Measurements from ENCODE around the gene TECPR1.
"Not testable (repeated sequence)": the region's sequence is repeated elsewhere in the genome, so short reads cannot be mapped to it uniquely, and the experiment has no call there.

Gene TECPR1

DNA sequence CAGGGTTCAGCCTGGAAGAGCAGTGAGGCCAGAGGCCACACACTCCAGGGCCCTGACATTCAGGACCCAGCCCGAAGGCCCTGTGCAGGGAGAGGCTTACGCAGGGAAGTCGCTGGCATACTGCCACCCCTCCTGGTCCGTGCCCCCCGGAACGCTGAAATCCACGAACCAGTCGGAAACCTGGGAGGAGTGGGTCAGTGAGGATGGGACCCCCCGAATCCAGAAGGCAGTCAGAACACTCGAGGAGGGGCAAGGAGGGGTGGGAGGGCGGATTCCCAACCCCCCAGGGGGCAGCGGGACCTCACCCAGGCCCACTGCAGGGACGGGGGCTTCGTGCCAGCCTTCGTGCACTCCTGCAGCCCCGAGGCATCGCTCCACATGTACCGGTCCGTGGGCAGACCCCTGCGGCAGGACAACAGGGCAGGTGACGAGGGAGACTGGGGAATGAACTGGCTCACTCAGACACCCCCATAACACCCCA lies 27.3 kb downstream of the TECPR1 start:
- DNase-seq (ENCODE audit: low read depth) = no peak

DNA sequence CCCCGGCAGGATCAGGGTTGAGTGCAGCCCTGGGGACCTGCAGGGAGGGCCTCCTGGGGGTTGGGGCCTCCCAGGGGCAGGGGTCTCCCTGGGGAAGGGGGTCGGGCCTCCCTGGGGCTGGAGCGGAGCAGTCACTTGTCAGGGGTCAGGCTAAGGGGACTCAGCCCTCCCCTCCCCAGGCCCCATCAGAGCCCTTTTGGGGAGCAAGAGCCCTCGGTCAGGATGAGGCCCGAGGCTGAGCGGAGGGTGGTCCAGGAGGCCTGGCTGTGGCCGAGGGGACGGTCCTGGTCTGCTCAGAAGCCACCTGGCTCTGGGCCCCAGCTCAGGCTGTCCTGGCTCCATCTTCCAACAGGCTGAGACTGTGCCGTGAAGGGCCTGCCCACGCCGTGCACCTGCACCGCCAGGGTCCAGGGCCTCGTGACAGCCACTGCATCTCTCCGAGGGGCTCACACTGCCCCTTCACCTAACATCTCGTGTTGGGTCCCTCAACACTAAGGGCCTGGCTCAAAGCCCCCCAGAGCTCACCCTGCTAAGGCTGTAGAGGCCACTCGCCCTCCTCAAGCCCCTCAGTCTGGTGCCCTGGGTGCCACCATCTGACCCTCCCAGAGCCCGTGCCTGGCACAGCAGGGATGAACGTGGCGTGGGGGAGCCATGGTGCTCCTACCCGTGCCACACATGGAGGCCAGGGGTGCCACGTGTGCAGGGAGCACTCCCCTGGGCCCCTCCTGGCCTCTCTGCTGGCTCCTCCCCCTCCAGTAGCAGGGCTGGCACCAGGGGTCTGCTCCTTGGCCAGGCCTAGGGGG lies 27.9 kb downstream of the TECPR1 start:
- no peak for DNase-seq (ENCODE audit: low read depth)

DNA sequence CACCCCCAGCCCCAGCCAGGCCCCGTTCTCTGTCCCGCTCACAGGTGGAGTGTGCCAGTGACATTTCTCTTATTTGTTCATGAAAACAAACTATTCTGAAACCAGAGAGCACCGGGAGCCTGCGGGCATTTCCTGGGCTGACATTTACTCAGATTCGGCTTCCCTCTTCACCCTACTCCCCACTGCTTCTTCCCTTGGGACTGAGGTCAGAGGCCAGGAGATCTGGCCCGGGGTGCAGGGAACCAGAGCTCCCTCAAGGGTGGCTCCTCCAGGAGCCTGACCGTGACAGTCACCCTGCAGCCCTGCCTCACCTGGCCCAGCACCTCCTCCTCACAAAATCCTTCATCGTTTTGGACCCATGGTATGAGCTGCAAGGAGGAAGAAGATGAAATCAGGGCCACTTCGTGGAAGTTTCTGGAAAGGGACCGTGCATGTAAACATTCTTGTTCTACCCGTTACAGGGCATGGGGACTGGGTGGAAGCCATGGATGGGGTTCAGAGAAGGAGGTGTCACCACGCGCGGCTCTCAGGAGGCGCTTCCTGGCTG lies 28.6 kb downstream of the TECPR1 start:
- no peak for DNase-seq (ENCODE audit: low read depth)

DNA sequence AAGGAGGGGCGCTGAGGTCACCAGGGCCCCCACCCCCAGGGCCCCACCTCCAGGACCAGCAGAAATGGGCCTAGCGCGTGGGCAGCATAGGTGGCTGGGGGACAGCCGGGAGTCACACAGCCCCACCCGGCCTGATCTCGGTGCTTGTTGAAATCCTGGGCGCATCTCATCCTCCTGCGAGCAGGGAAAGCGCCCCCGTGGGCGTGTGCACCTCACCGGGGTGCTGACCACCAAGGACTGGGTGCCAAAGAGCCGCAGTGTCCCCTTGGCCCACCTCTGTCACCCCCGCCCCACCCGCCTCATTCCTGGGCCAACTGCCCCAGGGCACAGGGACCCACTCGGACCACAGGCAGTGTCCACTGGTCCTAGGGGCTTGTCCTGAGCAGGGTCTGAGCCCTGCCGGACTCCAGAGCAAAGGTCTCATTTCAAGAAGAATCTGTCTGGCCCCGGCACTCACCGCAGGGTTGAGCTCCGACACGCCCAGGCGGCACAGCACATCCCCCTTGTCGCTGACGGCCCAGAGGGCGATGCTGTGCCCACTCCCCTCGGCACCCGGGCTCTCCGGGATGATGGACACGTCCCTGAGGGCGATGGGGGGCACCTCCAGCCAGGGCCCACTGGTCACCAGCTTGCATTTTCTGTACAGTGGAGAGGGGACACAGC lies 29.4 kb downstream of the TECPR1 start:
- DNase-seq (ENCODE audit: low read depth) = no peak

DNA sequence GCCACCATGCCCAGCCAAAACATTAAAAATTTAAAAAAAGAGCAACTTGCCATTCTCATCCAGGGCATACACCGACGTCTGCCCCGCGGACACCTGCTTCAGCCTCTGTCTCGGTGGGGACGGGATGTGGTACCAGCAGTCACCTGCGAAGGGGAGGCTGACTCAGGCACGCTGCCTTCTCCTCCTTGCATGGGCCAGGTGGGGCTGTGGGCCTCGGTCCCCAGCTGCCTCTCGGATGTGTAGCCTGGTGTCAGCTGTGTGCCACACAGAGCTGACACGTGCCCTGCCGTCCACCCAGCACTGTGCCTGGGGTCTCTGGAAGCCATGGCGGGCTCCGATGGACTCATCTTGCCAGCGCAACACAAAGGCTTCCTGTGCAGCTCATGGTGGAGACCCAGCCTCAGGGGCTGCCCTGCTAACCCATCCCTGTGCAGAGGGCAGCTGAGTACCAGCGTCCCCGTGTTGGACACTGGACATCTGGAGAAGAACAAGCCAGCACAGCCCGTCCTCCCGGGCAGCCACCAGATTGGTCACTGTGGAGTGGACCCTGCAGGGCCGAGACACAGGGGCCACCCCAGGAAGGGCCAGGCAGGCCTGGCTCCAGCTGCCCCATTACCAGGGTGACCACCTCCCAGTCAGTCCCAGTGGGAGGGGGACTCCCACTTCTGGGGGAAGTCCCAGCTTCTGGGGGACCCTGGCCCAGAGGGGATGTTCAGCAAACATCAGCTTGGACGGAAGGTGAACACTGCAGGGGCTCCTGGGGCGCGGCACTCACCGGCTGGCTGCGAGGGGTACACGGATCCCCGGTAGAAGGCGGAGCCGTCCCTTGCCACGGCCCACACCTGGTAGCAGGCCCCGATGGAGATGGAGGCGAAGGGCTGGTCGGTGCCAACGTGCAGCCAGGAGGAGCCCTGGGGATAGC lies 30.2 kb downstream of the TECPR1 start:
- DNase-seq (ENCODE audit: low read depth) = no peak

DNA sequence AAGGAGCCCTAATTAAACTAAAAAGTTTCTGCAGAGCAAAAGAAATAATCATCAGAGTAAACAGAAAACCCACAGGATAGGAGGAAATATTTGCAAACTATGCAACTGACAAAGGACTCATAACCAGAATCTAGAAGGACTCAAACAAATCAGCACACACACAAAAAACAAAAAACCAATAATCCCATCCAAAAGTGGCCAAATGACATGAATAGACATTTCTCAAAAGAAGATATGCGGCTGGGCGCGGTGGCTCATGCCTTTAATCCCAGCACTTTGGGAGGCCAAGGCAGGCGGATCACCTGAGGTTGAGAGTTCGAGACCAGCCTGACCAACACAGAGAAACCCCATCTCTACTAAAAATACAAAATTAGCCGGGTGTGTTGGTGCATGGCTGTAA lies 32.6 kb downstream of the TECPR1 start:
- not testable (repeated sequence) for DNase-seq (ENCODE audit: low read depth)

DNA sequence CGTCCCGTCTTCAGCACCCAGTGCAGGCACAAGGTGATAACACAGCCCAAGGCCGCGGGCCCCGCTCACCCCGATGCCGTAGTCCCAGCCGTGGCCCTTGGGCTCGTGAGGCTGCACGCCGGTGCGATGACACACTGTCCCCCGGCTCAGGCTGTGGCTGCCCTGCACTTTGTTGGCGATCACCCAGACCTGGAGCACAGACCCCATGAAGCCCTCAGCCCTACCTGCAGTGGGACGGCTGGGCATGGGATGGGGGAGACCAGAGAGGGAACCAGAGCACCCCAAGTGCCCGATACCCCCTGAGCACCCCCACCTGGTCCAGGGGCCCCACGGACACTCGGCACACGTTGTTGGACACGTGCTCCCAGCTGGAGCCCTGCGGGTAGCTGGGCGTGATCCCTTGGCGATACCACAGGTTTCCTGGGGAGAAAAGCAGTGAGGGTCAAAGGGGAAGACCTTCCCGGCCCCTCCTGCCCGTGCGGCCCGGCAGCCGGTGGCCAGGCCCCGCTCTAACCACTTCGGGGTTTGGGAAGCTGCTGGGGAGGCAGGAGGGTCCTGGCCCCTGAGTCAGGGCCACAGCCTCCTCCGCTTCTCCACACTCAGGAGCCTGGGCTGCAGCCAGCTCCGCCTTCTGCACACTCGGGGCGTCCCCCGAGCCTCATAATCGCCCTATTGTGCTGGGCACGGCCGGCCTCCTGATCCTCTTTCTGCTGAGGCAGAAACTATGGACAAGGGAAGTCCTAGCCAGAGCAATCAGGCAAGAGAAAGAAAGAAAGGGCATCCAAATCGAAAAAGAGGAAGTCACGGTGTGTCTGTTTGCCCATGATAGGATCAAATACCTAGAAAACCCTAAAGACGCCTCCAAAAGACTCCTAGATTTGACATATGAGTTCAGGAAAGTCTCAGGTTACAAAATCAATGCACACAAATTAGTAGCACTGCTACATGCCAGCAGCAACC lies 34.1 kb downstream of the TECPR1 start:
- no peak for DNase-seq (ENCODE audit: low read depth)

DNA sequence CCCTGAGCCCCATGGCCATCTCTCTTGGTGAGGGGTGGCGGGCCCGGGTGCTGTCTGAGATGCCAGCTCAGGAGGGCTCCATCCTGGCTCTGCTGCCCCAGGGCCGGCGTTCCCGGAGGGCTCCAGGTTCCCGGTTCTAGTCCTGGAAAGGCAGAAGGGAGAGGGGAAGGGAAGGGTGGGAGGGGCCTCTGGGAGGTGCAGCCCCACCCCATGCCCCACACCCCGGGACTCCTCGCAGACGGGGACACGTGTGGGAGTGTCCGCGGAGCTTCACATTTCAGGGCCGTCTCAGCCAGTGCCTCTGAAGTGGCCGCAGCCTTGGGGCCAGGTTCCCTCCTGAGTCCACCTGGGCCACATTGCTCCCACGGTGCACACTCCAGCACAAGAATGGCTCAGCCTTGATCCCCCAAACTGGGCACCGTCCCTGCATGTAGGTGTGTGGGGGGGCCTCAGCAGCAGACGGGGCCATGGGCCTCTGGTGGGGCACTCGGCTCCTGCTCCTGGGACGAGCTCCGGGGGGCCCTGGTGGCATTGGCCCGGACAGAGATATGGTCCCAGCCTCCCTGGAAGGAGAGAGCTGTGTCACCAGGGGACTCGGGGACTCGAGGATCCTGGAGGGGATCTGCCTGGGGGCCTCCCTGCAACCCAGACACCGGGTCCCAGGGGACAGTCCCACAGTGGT lies 35.0 kb downstream of the TECPR1 start:
- no peak for DNase-seq (ENCODE audit: low read depth)

DNA sequence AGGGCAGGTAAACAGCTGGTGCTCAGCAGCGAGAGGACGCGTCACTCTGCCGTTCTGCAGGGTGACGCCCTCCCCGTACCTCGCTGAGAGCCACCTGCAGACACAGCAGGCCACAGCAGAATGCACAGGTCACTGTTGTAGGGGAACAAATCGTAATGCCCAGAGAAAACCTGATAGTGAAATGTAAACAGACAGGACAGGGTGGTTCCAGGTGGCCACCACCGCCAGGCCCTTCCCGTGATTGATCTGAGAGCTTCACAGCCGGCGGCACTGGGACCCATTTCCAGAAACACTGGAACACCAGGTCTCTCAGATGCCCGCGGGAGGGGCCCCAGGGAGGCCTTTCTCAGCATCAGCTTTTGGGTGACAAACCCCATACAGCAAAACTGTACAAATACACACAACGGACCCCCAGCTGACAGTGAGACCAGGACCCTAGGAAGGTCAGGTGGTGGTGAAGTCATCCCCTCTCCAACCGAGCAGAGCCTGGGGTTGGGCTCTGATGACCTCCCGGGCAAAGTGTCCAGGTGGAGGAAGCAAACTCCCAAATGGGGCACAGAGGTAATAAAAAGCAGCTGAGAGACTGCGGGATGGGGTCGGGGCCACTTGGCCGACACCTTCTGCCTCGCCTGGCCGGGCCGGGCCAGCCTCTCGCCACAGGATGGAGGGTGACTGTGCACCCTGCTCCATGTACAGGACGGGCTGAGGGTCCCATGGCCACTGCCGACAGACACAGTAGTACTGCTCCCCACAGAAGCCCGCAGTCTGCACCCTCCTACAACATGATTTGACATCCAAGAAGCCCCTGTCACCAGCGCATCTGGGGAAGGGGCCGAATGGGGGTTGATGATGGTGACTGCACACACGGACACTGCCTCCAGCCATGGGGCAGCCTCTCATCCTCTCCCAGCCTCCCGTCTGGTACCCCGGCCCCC lies 36.2 kb downstream of the TECPR1 start:
- no peak for DNase-seq (ENCODE audit: low read depth)

DNA sequence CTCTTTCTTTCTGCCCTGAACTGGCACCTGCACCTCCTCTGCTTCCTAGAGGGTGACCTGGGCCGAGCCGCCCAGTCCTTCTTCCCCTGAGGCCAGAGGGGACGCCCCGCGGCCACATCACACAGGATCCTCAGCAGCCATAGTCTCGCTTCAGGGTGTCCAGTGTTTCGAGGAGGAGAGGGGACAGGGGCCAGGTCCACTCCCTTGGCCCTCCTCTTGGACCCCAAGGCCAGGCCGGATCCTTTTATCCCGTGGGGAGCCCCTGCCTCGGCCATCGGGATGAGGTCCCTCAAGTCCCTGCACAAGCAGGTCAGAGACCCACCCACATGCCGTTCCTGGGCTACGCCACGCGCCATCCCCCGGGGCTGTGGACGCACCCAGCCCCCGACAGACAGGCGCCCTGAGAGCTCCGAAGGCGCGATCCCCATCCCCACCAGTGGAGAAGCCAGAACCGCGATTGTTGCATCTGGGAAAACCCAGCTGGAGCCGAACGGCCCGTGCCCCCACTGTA lies 37.2 kb downstream of the TECPR1 start:
- DNase-seq (ENCODE audit: low read depth) = no peak

DNA sequence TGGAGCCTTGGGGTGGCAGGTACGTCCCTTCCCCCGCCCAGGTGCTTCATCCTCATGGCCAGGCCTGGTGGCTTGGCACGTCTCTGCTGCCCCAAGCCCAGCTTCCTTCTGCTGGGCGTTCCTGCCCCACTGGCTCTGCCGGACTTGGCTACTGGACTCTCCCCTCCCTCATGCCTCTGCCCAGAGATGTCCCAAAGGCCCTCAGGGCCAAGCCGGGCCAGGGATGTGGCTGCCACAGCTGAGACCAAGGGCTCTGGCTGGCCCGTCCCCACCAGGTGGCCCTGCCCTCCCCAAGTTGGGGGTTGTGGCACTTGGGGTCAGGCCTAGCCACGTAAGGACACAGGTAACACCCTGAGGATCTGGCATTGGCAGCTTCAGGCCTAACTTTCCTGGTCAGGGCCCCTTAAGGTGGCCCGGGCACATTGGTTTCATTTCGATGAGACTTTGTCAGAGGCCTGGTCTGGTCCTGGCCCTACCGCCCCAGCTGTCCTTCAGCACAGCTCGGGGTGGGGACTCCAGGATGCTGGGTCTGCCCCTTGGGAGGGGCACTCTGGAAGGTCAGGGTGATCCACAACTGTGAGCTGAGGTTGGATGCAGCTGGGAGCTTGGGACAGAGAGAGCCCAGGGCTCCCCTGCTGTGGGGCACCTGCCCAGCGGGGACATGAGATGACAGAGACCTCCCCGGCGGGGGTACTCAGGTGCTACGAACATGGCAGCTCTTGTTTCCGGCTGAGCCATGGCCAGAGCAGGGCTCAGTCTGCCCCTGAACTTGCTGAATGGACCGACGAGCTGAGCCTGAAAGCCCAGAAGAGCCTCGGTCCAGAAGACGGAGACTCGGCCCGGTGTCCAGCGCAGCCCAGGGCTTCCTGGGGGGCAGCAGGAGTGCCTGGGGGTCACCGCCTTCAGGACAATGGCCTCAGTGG lies 37.9 kb downstream of the TECPR1 start:
- no peak for DNase-seq (ENCODE audit: low read depth)

DNA sequence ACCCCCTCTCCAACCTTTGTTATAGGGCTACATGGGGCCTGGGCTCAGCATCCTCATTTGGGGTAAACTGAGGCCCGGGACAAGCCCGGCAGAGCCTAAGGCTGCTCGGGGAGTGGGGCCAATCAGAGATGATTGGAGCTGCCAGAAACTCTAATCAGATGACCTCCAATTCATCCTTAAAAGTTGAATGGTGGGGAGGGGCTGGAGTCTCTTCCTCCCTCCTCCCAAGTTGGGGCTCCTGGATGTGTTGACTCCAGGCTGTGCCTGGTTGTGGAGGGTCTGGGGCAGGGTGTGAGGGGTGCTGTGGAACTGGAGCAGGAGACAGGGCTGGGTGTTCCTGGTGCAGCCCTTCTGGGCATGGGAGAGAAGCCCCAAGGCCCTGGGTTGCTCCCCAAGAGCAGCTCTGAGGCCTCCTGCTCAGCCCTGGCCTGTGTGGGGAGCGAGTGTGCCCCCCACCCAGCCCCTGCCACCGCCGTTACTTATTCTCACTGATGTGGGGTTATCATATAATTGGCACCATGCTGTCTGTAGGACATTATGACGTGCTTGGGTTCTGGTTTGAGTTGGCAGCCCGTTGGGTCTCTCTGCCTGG lies 38.6 kb downstream of the TECPR1 start:
- no peak for DNase-seq (ENCODE audit: low read depth)

DNA sequence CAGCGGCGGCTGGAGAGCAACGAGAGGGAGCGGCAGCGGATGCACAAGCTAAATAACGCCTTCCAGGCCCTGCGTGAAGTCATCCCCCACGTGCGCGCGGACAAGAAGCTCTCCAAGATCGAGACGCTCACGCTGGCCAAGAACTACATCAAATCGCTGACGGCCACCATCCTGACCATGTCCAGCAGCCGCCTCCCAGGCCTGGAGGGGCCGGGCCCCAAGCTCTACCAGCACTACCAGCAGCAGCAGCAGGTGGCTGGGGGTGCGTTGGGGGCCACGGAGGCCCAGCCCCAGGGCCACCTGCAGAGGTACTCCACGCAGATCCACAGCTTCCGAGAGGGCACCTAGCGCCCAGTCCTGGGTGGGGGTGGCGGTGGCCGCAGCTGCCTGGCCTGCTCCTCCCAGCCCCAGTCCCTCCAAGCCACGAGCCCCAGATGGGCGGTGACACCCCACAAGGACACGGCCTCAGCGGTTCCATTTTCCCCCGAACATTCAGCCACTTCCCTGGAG lies 39.4 kb downstream of the TECPR1 start:
- no peak for DNase-seq (ENCODE audit: low read depth)

DNA sequence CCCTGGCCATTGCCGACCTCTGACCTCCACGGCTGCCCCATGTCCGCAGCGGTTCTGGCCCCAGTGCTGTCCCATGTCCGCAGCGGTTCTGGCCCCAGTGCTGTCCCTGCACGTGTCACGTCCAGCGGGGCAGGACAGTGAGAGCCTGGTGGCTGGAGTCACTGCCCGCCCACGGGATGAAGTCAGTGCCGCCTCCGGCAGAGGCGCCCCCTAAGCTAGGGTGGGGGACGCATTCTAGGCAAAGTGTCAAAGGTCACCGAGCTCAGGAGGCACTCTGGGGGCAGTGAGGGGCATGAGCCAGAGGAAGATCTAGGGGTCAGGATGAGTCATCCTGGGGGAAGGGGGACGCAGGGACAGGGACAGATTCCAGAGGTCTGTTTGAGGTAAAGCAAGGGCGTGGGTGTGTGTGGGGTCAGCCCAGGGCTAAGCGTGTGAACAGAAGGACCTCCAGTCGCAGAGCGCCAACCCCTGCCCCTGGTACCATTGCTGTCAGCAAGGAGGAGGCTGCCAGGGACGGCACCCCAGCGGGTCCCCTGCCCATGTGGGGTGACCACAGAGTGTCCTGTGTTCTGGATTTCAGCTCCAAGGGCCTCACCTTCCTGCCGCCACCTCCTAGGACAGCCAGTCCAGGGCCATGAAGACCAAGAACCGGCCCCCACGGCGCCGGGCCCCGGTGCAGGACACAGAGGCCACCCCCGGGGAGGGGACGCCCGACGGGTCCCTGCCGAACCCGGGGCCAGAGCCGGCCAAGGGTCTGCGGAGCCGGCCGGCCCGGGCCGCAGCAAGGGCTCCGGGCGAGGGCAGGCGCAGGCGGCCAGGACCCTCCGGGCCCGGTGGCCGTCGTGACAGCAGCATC lies 40.1 kb downstream of the TECPR1 start:
- no peak for DNase-seq (ENCODE audit: low read depth)

DNA sequence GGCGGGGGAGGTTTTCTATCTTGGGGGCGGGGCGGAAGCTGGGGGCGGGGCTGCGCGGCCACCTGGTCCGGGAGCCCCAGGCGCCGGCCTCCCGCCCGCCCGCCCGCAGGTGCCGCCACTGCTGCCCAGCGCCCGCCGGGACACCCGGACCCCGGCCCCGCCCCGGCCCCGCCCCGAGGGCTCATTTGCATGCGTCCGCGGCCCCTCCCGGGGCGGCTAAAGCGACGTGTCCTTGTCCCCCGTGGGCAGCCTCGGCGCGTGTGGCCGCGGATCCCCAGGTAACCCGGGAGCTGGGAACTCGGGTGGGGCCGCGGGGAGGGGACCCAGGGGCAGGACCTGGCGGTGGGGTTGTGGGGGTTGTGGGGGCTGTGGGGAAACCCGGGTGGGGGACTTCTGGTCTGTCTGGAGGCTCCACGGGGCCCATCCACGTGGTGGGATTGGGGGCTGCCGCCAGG lies 40.8 kb downstream of the TECPR1 start, which contains the start of gene BHLHA15:
TSS of gene BHLHA15 (plus strand) at position 219 of the 455 bp plus-strand sequence. CDS start 871 bp downstream, outside the sequence.
- DNase-seq (ENCODE audit: low read depth) = no peak

All from HS-27A (cell line).